M059J (cell line): ENCODE measurements around the gene CCDC146. TPM values are rescaled to one million over a fixed set of nuclear protein-coding genes. Genes with fewer than 3 reads are reported as not detected.
"Not testable (repeated sequence)": the region's sequence is repeated elsewhere in the genome, so short reads cannot be mapped to it uniquely, and the experiment has no call there.

Experiments used
- DNase-seq: peaks from one replicate; pipeline ENCODE4 v3.0.0-alpha.2; 2012; ENCODE audit warnings: low read depth
- total RNA-seq: library from RNA; depleted of rRNA; stranded (reverse); fragments of >200 nt; shearing (Covaris generic); gene quantifications from 2 replicates; pipeline ENCODE4 v1.2.3, GENCODE V29; 2014; rRNA removed

CCDC146 gene
- total RNA-seq, 1 experiment from 2014 or later: 2.9 TPM

DNA sequence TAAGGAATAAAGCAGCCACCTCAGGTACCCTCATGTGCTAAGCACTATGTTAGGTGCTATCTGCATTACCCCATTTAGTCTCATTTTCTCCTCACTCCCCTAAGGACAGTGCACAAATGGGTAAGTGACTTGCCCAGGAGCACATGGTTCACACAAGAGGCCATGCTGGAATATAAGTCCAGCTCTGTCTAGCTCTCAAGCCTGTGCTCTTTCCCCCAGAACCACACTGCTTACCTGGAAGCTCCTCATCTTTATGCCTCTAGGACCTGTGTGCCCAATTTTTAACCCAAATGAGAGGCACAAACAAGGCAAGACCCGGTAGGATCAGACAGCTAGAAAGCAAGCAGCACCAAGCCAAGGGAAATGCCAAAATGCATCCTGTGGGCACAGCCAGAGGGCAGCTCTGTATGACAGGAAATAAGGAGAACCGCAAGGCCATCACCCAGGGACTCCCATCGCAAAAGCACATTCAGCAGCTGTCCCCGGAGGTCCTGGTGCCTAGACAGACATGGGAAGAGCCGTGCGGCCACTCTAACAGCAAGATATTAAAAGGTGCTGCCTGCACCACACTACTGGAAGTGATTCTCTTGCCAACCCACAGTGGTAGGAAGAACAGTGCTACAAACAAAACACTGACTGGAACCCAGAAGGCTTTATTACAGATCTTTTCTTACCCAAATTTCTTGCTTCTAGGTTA, 205.7 kb downstream of the CCDC146 start:
- peak; percentile 91 for DNase-seq

DNA sequence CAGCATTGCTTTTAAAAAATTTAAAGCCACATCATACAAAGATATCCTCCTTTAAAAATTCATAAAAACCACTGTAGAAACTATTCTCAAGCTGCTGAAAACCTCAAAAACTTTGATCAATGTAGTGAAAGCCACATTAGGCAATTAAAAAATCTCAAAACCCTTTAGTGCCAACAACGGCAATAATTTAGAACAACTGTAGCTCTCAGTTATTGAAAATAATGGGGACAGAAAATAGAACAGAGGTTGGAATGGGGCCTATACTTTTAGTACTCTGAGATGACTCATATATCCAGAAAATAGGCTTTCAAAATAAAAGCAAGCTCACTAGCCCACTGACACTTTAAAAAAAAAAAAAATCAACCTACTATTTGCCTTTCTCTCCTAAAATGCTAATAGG, 206.3 kb downstream of the CCDC146 start:
- DNase-seq: peak; percentile 47

DNA sequence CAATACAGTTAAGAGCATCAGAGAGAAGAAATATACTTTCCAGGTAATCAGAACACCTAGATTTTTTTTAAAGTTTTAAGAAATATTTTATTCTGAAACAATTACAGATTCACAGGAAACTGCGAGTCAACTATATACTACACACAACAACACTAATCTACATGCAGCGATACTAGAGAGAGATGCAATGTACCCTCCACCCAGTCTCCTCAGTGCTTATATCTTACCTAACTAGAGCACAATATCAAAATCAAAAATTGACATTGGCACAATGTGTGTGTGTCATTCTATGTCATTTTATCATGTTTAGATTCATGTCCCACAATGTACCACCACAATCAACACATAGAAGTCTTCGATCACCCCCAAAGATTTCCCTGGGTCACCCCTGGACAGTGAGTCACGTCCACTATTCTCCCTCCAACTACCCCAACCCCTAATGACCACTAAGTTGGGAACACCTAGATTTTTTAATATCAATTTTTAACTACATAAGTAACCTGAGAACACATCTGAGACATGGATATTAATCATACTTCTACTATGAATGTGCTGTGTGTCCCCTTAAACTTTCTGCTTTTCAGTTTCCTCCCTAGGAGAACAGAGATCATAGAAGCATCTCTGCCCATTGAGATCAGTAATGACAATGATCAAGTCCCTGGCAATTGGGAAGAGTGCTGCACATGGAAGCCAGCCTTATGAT, 207.2 kb downstream of the CCDC146 start:
- no peak for DNase-seq

DNA sequence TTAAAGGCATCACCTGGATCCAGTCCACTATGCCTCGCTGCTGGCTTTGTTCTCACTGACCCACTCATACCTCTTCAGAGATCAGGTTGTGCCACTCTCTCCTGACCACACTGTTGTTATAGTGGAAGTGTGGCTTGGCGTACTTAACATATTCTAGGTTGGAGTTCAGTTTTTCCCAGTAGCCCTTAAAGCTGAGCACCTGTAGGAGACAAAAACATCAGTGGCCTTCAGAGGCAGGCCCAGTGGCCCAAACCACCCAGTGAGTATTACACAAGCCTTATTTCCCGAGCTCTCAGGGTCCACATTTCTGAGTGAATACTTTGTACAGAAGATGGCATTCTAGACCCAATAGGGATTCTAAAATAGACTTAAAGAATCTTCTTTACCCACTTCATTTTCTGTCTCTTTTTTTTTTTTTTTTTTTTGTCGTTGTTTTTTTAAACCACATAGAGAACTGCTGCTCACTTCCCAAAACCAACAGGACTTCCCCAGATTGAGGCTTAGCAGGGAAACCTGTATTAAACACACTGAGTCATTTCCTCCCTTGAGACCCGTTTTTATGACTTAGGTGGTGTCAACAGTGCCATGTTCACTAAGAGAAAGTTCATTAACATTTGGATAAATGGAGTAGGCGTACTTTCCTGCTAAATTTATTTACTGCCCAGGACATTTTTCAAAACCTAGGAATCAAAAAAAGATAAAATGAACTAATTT, 207.9 kb downstream of the CCDC146 start:
- DNase-seq: peak; percentile 81

DNA sequence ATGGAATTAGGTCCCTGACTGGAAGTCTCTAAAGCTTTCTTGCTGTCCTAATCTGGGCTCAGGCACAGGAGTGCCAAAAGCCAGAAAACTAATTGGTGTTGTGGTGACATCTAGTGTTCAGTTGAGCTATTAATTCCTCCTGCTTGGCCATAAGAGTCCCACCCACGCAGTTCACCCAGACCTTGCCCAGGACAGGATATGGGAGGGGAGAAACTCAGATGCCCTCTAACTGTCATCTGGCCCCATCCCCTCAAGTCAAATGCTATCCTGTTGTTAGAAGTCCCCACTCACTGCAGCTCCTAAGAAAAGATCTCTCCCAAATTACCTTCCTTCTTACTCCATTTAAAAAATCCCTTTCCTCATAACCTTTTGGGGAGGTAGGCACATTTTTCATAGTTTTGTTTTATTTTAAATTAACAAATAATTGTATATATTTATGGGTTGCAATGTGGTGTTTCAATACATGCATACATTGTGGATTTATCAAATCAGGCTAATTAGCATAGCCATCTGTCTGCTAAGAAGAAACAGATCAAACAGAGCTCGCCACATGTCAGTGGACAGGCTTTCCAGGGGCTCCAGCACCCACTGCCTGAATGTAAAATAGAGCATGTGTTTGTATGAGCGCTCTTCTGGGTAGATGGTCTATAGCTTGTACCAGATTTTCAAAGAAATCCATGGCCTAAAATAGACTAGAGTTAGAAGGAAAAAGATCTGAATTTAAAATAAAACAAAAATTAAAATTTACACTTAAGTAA, 209.7 kb downstream of the CCDC146 start:
- DNase-seq: peak; percentile 88

DNA sequence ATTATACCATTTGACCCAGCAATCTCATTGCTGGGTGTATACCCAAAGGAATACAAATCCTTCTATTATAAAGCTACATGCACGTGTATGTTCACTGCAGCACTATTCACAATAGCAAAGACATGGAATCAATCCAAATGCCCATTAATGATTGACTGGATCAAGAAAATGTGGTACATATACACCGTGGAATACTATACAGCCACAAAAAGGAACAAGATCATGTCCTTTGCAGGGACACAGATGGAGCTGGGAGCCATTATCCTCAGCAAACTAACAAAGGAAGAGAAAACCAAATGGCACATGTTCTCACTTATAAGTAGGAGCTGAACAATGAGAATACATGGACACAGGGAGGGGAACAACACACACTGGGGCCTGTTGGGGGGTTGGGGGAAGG, 211.6 kb downstream of the CCDC146 start:
- not testable (repeated sequence) for DNase-seq

DNA sequence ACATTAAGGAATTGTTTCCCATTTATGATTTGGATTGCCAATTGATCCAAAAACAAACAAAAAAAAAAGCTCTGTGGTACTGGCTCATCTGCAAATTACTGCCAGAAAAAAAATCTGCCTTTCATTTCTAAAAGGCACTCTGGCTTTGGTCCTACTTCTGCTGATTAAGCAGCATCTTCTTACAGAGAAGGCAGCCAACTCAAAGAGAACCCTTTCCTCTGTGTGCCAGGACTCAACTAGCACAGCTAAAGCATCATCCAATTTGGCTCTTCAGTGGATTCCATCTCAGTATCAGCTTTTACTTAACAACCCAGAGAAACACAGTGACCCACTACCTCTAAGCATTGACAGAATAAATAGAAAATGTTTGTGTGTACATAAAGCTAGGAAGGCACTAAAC, 213.2 kb downstream of the CCDC146 start:
- no peak for DNase-seq

DNA sequence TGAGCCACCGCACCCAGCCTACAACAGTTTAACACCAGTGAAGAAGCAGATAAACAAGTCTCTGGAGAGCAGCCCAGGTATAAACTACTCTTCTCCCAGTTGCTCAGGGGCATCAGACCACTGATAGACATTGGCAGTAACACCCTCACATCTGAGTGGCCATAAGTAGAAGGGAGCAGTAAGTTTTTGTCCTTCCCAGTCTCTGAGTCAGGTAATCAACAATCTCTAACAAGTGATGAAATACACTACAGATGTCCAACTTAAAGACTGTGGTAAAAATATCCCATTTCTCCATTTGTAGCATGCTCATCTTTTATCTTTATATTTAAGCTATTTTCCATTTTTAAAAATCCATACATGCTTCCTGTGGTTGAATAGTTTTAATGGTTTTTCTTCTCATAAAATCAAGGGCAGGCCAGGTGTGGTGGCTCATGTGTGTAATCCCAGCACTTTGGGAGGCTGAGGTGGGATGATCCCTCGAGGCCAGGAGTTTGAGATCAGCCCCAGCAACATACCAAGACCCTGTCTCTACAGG, 215.1 kb downstream of the CCDC146 start:
- DNase-seq: no peak

DNA sequence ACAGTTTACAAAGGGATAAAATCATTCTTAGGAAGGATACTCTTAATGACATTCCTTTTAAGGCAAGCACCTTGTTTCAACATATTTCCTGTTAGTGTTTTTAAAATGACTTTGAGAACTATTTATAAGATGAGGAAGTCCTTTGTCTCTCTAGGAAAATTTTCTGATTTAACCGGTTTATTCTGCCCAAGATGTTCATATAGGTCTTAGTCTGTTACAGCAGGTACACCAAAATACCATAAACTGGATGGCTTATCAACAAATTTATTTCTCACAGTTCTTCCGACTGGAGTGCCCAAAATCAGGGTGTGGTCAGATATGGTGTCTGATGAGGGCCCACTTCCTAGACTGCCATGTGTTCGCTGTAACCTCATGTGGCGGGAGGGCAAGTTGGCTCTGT, 215.8 kb downstream of the CCDC146 start:
- no peak for DNase-seq

DNA sequence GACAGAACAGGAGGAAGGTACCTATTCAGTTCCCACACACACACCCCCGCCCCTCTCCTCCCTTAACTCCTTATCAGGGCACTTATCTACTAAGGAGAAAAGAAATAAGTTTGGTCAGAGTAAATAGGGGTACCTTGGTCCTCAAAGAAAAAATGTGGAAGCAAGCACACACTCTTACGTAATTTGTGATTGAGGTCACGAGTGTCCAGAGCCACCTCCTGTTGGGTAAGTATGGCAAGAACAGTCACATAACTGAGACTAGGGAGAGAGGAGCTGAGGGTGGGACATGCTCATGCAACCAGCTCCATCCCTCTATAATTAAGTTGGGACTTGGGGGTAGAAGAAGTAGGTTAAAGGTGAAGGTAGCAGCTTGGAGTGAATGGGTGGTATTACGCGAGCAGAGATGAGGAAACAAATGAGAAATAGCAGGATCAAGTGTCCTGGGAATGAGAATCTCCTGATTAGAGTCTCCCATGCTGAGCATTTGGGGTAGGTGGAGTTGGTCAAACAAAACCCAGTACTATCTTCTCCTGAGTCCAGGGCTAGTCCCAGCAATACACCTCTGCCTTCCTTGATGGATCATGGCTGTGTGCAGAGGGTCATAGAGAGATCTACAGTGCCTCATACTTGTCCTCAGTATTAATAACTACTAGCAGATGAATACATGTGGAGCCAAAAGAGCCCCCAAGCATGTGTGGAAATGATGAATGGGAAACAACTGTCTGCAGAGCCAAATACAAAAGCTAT, 216.6 kb downstream of the CCDC146 start:
- DNase-seq: peak; percentile 17

DNA sequence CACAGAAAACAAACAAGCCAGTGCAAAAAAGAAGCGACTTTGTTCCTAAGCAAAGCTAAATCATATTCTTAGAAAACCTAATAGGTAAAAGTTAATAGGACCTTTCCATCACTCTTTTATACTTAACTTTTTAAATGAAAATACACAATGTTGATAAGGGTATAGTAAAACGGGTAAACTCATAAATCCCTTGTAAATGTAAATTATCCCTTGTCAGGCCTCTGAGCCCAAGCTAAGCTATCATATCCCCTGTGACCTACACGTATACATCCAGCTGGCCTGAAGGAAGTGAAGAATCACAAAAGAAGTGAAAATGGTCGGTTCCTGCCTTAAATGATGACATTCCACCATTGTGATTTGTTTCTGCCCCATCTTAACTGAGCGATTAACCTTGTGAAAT, 217.3 kb downstream of the CCDC146 start:
- DNase-seq: no peak

Other genes starting within 250 kb of the CCDC146 start
- gene SPDYE17, start 90.3 kb upstream of the CCDC146 start, total RNA-seq: not detected in 2 replicates
- 0.10 TPM in 1 of 2 replicates, not detected in the other for gene SPDYE18, start 60.1 kb upstream of the CCDC146 start, total RNA-seq
- 0.34 TPM in 1 of 2 replicates, not detected in the other for gene FGL2, start 77.2 kb downstream of the CCDC146 start, total RNA-seq